HL-60/S4 (cell line): ENCODE measurements around the gene RPL14.
"Not testable (repeated sequence)": the region's sequence is repeated elsewhere in the genome, so short reads cannot be mapped to it uniquely, and the experiment has no call there.

Source experiments
- in situ Hi-C: fragments of 300-500 bp; cut with MboI; formaldehyde crosslinking; loops from 2 replicates; pipeline ENCODE4 v1.14.3; 2022; ENCODE audit warnings: low sequenced_read_pairs

RPL14 gene

GRCh38 chr3:40462838-40463237, 5.7 kb downstream of the RPL14 start:
- in situ Hi-C loops, result not testable (repeated sequence)

GRCh38 chr3:40463579-40463978, 6.4 kb downstream of the RPL14 start:
- in situ Hi-C loops, result no loop called here

GRCh38 chr3:40464339-40465110, 7.4 kb downstream of the RPL14 start:
- in situ Hi-C loops, result no loop called here

GRCh38 chr3:40465111-40465407, 7.9 kb downstream of the RPL14 start:
- in situ Hi-C loops, result no loop called here

- in situ Hi-C loops, result no loop called here
Measured at GRCh38 chr3:40465456-40465855, 8.3 kb downstream of the RPL14 start.

- in situ Hi-C loops, result no loop called here
Measured at GRCh38 chr3:40468018-40468417, 10.9 kb downstream of the RPL14 start.

GRCh38 chr3:40470701-40471100, 13.6 kb downstream of the RPL14 start:
- in situ Hi-C loops, result no loop called here

- in situ Hi-C loops, result no loop called here
Measured at GRCh38 chr3:40476478-40477470, 19.6 kb downstream of the RPL14 start, which contains the start of gene ZNF619. TSS of gene ZNF619 (plus strand) at chr3:40477122. CDS start at chr3:40477980, 858 bp downstream.

- in situ Hi-C loops, result no loop called here
Measured at GRCh38 chr3:40477666-40478065, 20.5 kb downstream of the RPL14 start.

GRCh38 chr3:40487172-40487571, 30.0 kb downstream of the RPL14 start:
- in situ Hi-C loops, result no loop called here

- in situ Hi-C loops, result no loop called here
Measured at GRCh38 chr3:40490916-40491315, 33.8 kb downstream of the RPL14 start.

- in situ Hi-C loops, result no loop called here
Measured at GRCh38 chr3:40494698-40495097, 37.6 kb downstream of the RPL14 start.

GRCh38 chr3:40497288-40497687, 40.1 kb downstream of the RPL14 start:
- in situ Hi-C loops, result no loop called here

GRCh38 chr3:40499952-40500351, 42.8 kb downstream of the RPL14 start:
- in situ Hi-C loops, result no loop called here

GRCh38 chr3:40502034-40502433, 44.9 kb downstream of the RPL14 start:
- in situ Hi-C loops, result no loop called here

- in situ Hi-C loops, result no loop called here
Measured at GRCh38 chr3:40504636-40505430, 47.7 kb downstream of the RPL14 start.

GRCh38 chr3:40505599-40506462, 48.7 kb downstream of the RPL14 start, which contains the start of gene ZNF620:
TSS of gene ZNF620 (plus strand) at chr3:40506039. CDS start at chr3:40506353, 314 bp downstream.
- in situ Hi-C loops, result no loop called here

- in situ Hi-C loops, result no loop called here
Measured at GRCh38 chr3:40511031-40511718, 54.0 kb downstream of the RPL14 start.

GRCh38 chr3:40516201-40516600, 59.1 kb downstream of the RPL14 start:
- in situ Hi-C loops, result no loop called here
